ENCODE measurements around the gene RNF114. TPM values are rescaled to one million over a fixed set of nuclear protein-coding genes. Genes with fewer than 3 reads are reported as not detected.
"Not testable (repeated sequence)": the region's sequence is repeated elsewhere in the genome, so short reads cannot be mapped to it uniquely, and the experiment has no call there.

The RNF114 gene
- polyA plus RNA-seq, 3 donors from 2014 or later = 87.1 to 104 (median 97.6) TPM

- Mint-ChIP-seq H3K9me3 (no peaks in the 10 kb centered on the region), H3K4me1 (peaks cover 0 to 5% of the 10 kb centered on the region in 2 donors), H3K27ac (no peak overlapping the region), H3K36me3 (no peaks in the 10 kb centered on the region), H3K27me3 (ENCODE audit: low read depth in 3 of 3) (no peaks in the 10 kb centered on the region), H3K4me3 (no peak overlapping the region)
- no peak for DNase-seq
These were observed 37.8 kb downstream of the RNF114 start for GRCh38 chr20:49973981-49974380.

GRCh38 chr20:49976542-49976941, 40.3 kb downstream of the RNF114 start:
- no peaks in the 10 kb centered on the region for H3K36me3 Mint-ChIP-seq
- no peak overlapping the region for H3K27ac Mint-ChIP-seq
- H3K4me3 Mint-ChIP-seq = no peak overlapping the region
- H3K4me1 Mint-ChIP-seq = peaks cover 9% of the 10 kb centered on the region in 2 donors
- H3K9me3 Mint-ChIP-seq = no peaks in the 10 kb centered on the region
- DNase-seq = no peak
- peaks cover 0 to 2% (median under 1%) of the 10 kb centered on the region in 3 donors for H3K27me3 Mint-ChIP-seq (ENCODE audit: low read depth in 3 of 3)

- H3K9me3 Mint-ChIP-seq; H3K36me3 Mint-ChIP-seq; DNase-seq; H3K27ac Mint-ChIP-seq; H3K27me3 Mint-ChIP-seq (ENCODE audit: low read depth in 3 of 3); H3K4me3 Mint-ChIP-seq: not testable (repeated sequence)
- peaks cover 15 to 16% of the 10 kb centered on the region in 2 donors for H3K4me1 Mint-ChIP-seq
These were observed 41.5 kb downstream of the RNF114 start for GRCh38 chr20:49977740-49978139.

GRCh38 chr20:49978685-49979029, 42.5 kb downstream of the RNF114 start:
- no peaks in the 10 kb centered on the region for H3K9me3 Mint-ChIP-seq
- peak overlapping the region in 1 of 5 donors; percentile 27 for H3K4me3 Mint-ChIP-seq
- H3K27me3 Mint-ChIP-seq (ENCODE audit: low read depth in 3 of 3) = peaks cover 2 to 6% (median 4%) of the 10 kb centered on the region in 3 donors
- no peak overlapping the region for H3K27ac Mint-ChIP-seq
- H3K36me3 Mint-ChIP-seq = no peaks in the 10 kb centered on the region
- H3K4me1 Mint-ChIP-seq = peaks cover 23 to 24% of the 10 kb centered on the region in 2 donors
- no peak for DNase-seq

- peak; percentile 69 to 73 (median 70) for DNase-seq
- Mint-ChIP-seq H3K36me3 (no peaks in the 10 kb centered on the region), H3K4me1 (peaks cover 23 to 28% of the 10 kb centered on the region in 2 donors), H3K9me3 (no peaks in the 10 kb centered on the region), H3K27me3 (ENCODE audit: low read depth in 3 of 3) (peaks cover 2 to 9% (median 4%) of the 10 kb centered on the region in 3 donors), H3K4me3 (peak overlapping the region in 2 of 5 donors; percentile 27 to 56), H3K27ac (peak overlapping the region in 2 of 6 donors; percentile 30 to 74)
These were observed 43.0 kb downstream of the RNF114 start for GRCh38 chr20:49979030-49979832.

- Mint-ChIP-seq H3K36me3 (no peaks in the 10 kb centered on the region), H3K27me3 (ENCODE audit: low read depth in 3 of 3) (peaks cover 2 to 13% (median 7%) of the 10 kb centered on the region in 3 donors), H3K4me3 (no peak overlapping the region), H3K27ac (peak overlapping the region in 2 of 6 donors; percentile 42 to 50), H3K4me1 (peaks cover 23 to 30% of the 10 kb centered on the region in 2 donors), H3K9me3 (no peaks in the 10 kb centered on the region)
- no peak for DNase-seq
These were observed 44.2 kb downstream of the RNF114 start for GRCh38 chr20:49980140-49981008.

GRCh38 chr20:49981218-49982071, 45.2 kb downstream of the RNF114 start:
- Mint-ChIP-seq H3K27me3 (ENCODE audit: low read depth in 3 of 3) (peaks cover 2 to 13% (median 7%) of the 10 kb centered on the region in 3 donors), H3K9me3 (no peaks in the 10 kb centered on the region), H3K36me3 (no peaks in the 10 kb centered on the region), H3K4me1 (peaks cover 23 to 30% of the 10 kb centered on the region in 2 donors), H3K4me3 (peak overlapping the region; percentile 44 to 69 (median 62)), H3K27ac (peak overlapping the region in 3 of 6 donors; percentile 6 to 48 (median 7))
- DNase-seq = no peak

GRCh38 chr20:49982072-49982345, 45.8 kb downstream of the RNF114 start:
- Mint-ChIP-seq H3K9me3 (no peaks in the 10 kb centered on the region), H3K4me3 (peak overlapping the region; percentile 44 to 69 (median 62))

GRCh38 chr20:49982346-49983122, 46.3 kb downstream of the RNF114 start, which contains the start of gene SNAI1:
Gene SNAI1 (plus strand): TSS chr20:49982980. CDS start chr20:49983060, 80 bp downstream.
- peaks cover 2 to 13% (median 11%) of the 10 kb centered on the region in 3 donors for H3K27me3 Mint-ChIP-seq (ENCODE audit: low read depth in 3 of 3)
- peak; percentile 77 to 86 (median 85) for DNase-seq
- peak within 1 kb of the TSS; percentile 71 to 76 (median 76) for H3K4me3 Mint-ChIP-seq
- no peaks in the 10 kb centered on the region for H3K9me3 Mint-ChIP-seq
- H3K27ac Mint-ChIP-seq = peak within 1 kb of the TSS in 5 of 6 donors; percentile 48 to 79 (median 72)
- no peaks in the 10 kb centered on the region for H3K36me3 Mint-ChIP-seq
- peaks cover 23 to 30% of the 10 kb centered on the region in 2 donors for H3K4me1 Mint-ChIP-seq

More at GRCh38 chr20:49982072-49982345, 45.8 kb downstream of the RNF114 start:
- no peaks in the 10 kb centered on the region for H3K36me3 Mint-ChIP-seq
- peak overlapping the region in 5 of 6 donors; percentile 48 to 79 (median 64) for H3K27ac Mint-ChIP-seq
- no peak for DNase-seq
- peaks cover 2 to 13% (median 10%) of the 10 kb centered on the region in 3 donors for H3K27me3 Mint-ChIP-seq (ENCODE audit: low read depth in 3 of 3)
- peaks cover 23 to 30% of the 10 kb centered on the region in 2 donors for H3K4me1 Mint-ChIP-seq

GRCh38 chr20:49983123-49983847, 47.1 kb downstream of the RNF114 start:
- Mint-ChIP-seq H3K27me3 (ENCODE audit: low read depth in 3 of 3) (peaks cover 4 to 13% (median 11%) of the 10 kb centered on the region in 3 donors), H3K9me3 (no peaks in the 10 kb centered on the region), H3K27ac (peak overlapping the region in 4 of 6 donors; percentile 45 to 78 (median 72))

GRCh38 chr20:49983848-49984408, 47.7 kb downstream of the RNF114 start:
- no peak for DNase-seq
- Mint-ChIP-seq H3K9me3 (no peaks in the 10 kb centered on the region), H3K27me3 (ENCODE audit: low read depth in 3 of 3) (peaks cover 4 to 14% (median 11%) of the 10 kb centered on the region in 3 donors), H3K27ac (peak overlapping the region in 1 of 6 donors; percentile 83), H3K4me3 (peak overlapping the region in 4 of 5 donors; percentile 66 to 76 (median 74)), H3K36me3 (no peaks in the 10 kb centered on the region), H3K4me1 (peaks cover 23 to 25% of the 10 kb centered on the region in 2 donors)

More at GRCh38 chr20:49983123-49983847, 47.1 kb downstream of the RNF114 start:
- DNase-seq = no peak
- H3K4me1 Mint-ChIP-seq = peaks cover 23 to 30% of the 10 kb centered on the region in 2 donors
- no peaks in the 10 kb centered on the region for H3K36me3 Mint-ChIP-seq
- H3K4me3 Mint-ChIP-seq = peak overlapping the region; percentile 71 to 76 (median 76)

All from immature natural killer cell (primary cell).